GM18907 (cell line): ENCODE data around the gene MAGEF1.

Source experiments
- ATAC-seq: cut with Tn5 transposase; IDR thresholded peaks from one replicate; pipeline ENCODE4 v1.9.1; 2021; ENCODE audit warnings: mild to moderate bottlenecking, moderate library complexity; ENCODE audit not compliant: unreplicated experiment

The MAGEF1 gene

DNA sequence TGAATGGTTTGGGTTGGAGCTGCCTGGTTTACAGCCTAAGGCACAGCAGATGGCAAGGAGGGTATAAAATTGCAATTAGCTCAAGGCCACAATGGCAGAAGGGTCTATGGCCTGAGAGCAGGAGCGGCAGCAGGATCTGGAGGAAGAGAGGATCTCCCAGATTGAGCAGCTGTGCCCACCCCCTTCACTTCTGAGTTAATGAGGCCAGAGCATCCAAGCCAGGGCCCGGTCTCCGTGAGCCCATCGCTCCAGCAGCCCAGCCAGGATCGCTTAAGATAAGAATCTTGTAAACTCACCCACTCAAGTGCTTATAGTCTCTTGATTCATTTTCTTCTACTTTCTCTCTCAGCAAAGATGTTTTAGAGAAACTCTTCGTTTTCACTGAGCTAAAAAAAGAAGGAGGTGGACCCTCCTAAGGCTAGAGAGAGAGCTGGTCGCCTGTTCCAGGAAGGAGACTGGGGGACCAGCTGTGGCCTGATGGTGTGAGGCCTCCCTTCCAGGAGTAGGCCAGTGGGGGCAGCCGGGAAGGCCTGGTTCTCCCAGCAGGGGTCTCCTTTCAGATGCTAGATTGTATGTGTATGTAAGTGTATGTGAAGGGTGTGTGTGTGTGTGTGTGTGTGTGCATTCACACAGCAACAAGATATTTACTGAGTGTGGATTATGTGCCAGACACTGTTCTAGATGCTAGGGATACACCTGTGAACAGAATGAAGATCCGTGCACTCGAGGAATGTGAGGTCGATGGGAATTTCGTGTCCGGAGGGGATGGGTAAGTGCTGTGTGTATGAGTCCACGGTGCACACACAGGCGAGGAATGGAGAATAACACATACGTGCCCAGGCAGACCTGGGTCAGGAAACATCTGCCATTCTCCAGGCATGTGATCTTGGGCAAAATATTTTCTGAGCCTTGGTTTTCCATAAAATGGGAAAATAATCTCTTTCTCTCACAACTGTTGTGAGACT lies 18.6 kb downstream of the MAGEF1 start:
- no peak for ATAC-seq

DNA sequence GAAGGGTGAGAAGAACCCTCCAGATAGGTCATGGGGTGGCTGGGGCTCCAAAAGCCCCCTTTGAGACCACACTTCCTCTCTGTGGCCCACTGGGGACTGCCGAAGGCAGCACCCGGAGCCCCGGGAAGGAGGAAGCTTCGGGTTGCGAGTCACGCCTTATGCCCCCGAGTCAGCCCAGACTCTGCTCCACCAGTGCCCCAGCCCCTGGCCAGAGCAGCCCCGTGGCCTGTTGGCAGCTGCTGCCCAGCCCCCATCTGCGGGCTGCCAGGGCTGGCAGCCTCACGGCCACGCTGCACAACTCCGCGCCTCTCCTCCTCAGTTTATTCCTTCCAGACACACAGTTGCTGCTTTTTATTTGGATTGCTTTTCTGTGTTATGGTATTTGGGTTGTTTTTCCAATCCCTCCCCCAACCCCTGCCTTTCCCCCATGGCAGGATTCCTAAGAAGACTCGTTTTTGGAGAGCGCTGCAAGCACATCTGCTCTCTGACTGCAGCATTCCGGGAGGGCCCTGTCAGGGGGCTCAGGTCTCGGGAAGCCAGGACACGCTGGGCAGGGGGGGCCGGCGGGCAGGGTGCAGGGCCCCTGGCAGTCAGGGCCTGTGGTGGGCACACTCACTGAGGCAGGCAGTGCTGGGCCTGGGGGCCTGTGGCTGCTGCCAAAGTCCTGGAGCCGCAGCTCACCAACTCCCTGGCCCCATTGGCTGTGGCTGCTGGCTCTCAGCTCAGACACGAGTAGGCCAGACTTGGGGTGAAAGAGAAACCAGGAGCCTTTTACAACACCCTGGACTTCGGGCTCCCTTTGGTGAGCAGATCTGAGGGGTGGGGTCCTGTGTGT lies 20.2 kb downstream of the MAGEF1 start:
- ATAC-seq: no peak

DNA sequence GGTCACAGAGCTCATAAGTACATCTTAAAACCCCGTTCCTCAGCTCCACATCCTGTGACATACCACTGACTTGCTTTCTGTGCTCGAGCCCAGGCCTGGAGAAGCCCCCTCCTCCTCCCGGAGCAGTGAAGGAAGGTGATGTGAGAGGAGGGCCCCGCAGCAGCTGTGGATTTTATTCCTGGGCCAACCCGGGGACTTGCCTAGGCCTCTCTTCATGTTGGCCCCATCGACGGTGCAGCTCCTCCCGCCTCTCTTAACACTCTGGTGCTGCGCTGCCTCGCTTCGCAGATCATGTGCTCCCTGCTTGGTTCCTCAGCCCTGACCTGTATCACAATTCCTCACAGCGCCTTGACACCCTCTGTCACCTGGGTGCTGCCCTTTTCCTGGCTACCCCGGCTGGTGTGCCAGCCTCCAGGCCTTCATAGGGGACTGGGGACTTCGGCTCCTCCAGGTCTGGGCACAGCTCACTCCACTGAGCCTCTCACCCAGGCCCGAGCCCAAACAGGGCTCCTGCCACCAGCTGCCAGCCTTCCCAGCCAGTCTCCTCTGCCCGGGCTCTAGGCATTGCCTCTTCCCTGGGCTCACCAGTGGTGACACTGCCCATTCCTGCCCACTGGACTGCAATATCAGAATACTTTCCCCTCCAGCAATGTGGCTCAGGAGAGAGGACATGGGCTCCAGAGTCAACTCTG lies 21.5 kb downstream of the MAGEF1 start:
- ATAC-seq: no peak

DNA sequence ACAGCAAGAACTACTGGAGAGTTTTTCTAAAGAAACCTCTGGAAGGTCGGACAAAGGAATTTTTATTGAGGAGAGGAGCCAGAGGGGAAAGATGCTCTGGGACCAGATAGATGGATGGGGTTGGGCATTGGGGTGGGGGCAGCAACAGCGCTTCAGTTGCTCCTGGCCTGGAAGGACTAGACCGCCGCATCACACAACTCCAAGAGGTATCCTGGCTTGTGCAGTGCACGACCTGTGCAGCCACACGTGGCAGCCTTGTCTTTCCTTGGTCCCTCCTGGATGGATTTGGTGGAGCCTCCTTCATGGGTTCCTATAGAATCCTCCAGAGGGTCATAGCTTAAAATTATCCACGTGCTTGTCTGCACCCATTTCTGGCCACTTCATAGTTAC lies 23.0 kb downstream of the MAGEF1 start:
- no peak for ATAC-seq

DNA sequence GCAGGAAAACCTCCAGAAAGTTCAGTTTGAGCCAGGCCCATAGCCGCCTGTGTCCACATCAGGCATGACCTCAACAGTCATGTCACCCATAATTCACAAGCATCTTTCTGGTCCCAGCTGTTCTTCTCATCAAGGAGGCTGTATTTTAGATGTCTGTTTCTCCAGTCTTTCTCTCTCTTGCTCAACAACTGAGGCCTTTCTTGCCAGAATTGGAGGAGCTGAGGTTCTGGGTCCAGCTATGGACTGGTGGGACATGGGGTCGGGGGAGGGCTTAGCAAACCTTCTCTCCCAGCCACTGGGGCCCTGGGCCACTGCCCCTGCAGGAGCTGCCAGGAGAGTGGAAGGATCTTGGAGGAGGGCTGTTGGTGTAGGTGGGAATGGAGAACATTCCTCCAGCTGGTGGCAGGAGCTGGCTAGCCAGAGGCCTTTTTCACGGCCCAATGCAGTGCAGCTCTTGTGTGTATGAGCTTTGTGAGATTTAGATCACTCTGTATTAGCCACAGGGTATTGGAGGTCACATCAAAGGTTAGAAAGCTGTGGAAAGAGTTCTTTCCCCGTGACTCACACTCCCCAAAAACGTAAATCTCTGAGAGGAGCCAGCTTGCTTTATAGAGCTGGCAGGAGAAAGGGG lies 23.5 kb downstream of the MAGEF1 start:
- no peak for ATAC-seq

DNA sequence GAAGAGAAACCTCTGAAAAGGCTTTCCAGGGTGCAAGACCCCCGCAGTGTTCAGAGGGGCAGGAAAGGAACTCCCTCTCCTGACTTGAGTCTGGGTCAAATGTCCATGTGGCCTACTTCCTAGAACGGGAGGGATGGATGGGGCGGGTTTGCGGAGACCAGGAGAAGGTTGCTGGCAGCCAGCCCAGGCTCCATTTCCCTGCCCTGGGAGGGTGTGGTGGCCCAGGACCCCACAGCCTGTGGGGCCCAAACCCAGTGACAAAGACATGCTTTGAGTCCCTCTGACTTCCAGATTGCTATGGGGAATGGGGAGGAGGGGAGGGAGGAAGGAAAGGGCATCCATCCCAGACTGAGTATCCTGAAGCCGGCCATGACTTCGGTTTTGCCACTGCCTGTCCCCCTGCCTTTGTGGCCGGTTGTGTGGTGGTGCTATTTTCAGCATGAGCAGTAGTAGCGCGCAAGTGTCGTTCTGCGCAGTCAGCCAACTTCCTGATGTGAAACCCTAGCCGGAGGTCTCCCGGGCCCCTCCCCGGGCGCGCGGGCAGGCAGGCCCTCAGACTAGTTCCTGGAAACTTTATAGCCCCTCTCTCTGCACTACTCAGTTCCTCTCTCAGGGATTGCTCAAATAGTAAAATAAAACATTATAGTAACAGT lies 24.4 kb downstream of the MAGEF1 start:
- ATAC-seq: no peak

DNA sequence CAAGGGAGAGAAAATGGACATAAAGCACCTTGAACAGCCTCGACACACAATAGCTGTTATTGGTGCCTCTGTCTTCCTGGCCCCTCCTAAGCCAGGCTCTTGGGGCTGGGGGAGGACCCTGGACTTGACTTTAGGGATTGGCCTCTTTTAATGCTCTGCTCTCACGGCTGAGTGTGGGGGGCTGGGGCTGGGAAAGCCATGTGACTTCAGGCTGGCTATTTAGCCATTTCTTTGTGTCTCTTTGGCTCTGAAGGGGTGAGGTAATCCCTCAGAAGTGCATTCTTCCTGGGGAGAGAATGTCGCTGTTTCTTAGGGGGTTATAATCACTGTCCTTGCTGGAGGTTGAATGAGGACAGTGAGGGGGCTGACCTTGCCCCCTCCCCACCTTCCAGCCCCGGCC lies 26.2 kb downstream of the MAGEF1 start:
- no peak for ATAC-seq

DNA sequence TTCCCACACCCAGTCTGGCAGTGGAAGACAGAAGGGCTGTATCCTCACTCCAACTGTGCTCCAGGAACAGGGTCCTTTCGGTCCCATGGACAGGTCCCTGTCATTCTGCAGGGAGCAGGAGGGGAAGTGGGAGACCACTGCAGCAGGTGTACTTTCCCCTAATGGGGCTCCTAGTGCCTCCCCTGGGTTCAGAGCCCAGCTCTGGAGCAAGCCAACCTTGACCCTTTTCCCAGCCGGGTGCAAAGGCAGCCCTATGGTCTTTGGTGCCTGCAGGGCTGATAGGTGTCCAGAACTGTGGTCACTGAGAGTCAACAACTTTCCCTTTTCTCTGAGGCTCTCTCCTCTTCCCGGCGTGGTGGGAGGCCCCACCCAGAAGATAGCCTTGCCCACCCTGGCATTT lies 26.8 kb downstream of the MAGEF1 start:
- no peak for ATAC-seq

DNA sequence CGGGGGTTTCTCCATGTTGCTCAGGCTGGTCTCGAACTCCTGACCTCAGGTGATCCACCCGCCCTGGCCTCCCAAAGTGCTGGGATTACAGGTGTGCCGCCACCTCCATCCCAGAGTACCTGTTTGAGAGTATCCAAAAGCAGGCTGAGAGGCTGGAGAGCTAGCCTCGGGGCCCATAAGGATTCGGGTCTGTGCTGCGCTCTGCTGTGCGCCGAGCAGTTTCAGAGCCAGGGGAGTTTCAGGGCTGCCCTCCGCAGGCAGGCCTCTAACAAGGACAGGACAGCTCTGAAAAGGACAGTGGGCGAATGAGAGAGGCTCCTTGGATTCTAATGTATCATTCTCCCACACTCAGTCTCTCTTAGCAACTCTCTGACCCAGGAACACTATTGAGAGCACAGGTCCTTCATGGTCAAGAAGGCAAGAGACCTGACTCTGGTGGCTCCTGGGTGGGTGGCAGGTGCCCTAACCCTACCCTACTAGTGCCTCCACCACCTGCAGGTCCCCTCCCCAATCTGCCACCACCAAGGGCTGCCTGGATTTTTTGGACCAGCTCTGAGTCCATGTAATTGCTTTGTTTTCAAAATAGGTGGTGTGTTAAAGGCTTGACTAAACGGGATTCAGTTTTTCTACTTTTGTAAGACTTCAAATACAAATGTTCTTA lies 27.8 kb downstream of the MAGEF1 start:
- ATAC-seq: no peak

DNA sequence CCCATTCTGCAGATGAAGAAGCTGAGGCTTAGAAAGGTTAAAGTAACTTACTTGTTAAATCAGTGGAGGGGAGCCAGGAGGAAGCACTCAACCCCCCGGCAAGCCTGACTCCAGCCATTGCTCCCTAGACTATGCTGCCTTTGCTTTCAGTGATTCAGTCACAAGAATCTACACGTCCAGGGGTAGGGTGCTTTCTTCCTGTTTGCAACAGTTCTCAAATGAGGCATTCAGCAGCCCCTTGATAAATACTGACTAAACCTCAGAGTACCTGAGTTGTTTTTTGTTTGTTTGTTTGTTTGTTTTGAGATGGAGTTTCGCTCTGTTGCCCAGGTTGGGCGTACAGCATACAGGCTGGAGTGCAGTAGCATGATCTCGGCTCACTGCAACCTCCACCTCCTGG lies 28.6 kb downstream of the MAGEF1 start:
- ATAC-seq: no peak

DNA sequence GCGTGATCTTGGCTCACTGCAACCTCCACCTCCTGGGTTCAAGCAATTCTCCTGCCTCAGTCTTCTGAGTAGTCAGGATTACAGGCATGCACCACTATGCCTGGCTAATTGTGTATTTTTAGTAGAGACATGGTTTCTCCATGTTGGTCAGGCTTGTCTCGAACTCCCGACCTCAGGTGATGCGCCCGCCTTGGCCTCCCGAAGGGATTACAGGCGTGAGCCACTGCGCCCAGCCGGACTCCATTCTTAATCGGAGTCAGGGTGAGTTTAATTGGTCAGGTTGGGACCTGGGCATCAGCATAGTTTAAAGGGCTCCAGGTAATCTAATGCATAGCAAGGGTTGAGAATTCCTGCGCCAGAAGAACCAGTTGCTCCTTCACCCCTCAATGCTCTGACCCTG lies 29.2 kb downstream of the MAGEF1 start:
- ATAC-seq: no peak

DNA sequence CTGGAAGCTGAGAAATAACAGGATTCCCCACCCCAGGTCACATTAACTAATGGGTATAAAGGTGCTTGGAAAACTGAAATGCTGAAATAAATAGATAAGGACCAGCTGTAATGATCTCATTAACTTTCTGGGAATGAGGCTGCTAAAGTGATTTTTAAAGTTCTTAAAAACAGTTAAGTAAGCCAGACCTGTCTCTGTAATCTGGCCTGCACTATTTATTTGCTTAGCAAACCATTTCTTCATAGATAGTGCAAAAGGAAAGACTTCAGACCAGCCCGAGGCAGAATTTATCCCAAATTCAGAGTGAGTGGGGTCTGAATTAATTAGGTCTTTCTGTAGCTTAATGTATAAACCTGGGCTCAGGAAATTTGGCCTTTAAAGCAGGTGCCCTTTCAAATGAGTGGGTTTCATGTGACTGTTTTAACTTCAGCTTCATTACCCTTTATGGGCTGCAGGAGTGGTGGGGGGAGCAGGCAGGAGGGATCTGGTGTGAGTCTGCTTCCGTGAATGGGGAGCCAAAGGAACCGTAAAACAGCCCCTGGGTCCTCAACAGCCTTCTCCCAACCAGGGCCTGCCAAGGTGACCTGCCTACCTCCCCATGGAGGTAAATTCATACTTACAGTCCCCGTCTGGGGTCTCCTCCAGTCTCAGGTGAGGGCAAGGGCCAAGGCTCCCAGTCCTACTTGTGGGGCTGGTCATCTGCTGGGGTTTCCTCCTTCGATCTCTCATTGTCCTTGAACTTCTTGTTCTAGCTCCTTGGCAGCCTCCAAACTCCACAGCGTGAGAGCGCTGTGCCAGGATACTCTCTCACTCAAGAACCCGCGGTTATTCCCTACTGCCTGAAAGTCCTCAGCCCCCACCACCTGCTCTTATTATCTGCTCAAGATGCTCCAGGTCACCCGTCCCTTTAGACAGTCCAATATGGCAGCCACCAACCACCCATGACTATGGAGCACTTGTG lies 31.2 kb downstream of the MAGEF1 start:
- no peak for ATAC-seq

DNA sequence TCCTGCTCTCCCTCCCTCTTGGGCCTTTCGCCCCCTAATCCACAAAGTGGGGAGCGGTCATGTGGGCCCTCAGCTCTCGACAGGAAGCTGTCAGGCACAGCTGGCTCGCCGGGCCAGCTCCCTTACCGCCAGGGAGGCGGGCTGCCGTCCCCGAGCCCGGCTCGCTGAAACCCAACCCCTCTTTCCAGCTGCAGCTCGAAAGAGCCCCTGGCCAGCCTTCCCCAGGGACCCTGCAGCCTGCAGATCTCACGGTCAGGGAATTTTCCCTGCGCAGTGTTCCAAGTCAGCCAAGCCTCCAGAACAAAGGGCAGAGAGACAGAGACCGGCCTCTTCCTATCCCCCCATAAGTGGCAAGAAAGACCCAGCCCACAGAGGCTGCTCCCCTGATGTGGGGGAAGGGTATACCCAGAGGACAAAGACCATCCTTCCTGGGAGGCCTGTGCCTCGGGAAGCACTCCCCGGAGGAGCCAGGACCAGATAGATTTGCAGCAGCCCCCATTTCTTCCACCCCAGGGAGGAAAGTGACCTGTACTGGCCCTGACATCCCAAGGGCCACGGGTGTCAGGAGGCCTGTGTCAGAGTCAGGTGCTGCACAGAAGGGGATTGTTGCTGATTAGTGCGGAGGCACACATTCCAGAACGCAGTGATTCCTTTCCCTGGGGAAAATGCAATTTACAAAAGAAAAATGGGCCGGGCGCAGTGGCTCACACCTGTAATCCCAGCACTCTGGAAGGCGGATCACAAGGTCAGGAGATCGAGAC lies 32.6 kb downstream of the MAGEF1 start:
- ATAC-seq: no peak

DNA sequence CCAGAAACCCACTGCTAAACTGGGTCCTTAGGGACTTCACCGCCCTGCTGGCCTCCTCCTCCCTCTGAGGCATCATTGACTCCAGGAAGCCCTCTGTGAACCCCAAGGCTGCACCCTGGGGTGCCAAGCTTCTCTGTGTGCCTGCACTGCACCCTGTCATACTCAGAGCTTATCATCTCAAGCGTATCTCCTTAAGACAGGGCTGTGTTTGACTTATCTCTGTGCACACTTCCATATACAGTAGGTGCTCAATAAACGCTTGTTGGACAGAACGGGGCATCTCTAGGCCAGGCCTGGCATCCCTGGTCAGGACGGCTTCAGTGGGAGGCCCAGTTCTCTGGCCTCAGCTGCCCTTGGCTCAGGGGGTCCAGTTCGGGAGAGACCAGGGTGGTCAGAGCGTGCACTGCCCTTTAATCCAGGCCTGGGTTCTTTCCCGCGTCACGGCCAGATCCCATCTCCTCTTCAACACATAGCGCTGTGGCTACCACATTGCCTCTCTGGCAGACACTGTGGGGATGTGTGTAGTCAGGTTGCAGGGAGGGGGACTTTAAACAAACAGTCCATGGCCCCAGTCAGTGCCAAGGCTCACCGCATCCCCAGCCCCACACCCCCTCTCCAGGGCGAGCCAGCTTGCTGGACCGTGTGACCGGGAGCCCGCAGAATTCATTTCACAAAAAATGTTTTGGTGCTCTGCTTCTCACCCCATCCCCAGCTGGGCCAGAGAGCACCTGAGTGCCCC lies 33.4 kb downstream of the MAGEF1 start:
- ATAC-seq: no peak

DNA sequence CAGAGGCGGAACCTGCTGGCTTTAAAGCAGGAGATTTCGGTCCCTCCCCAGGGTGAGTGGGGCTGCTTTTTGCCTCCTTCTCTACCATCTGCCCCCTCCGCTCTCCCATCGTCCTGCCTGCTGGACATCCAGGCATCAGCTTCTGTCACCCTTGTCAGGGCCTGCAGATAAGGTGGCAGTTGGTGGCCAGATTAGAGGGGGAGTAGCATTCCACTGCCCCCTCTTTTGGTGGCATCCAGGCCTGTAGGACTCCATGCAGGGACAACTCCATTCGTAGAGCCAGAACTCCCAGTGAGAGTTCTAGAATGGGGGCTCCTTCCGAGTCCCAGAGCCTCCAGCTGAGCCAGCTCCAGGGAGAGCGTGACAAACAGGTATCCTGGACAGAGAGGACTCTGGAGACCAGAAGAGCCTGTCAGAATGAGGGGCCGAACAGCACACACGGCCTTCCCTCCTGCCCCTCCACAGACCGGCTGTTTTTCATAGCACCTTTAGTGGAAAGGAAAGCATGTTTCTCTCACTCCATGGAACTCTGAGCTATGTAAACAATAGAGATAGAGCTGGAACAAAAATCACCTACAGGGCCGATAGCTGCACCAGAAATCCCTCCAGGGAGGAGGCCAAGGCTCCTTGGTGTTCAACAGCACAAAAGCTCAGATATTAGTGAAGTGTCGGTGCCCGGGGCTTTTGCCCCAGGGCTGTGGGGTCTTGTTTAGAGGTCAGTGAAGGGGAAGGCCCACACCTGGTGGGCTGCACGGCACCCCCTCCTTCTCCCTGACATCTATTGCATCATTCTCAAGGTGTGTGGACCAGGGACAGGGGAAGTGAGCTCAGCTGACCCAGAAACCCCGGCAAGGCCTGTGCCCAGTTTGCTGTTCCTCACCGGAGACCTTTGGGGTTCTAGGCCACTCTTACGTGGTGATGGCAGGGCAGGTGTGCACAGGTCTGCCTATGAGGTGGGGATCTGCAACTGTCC lies 34.2 kb downstream of the MAGEF1 start:
- ATAC-seq: no peak

DNA sequence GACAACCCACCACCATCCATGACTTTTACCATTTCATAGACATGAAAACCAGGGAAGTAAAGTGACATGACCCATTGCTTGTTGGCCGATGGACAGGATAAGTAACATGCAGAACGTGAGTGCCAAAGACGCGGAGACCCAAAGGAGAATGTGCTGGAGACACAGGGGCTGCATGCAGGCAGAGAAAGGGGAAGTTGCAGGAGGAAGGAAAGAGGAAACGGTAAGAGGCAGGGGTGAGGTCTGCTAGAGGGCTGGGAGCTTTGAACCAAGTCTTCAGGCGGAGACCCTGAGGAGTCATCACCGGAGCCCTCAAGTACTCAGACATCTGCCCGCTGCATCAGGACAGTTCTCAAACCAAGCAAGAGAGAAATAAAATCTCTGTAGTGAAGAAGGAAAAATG lies 34.9 kb downstream of the MAGEF1 start:
- ATAC-seq: no peak
